GM19328 (cell line): ENCODE data around the gene HOXB1.
"Not testable (repeated sequence)": the region's sequence is repeated elsewhere in the genome, so short reads cannot be mapped to it uniquely, and the experiment has no call there.

Source experiments
- ATAC-seq: cut with Tn5 transposase; IDR thresholded peaks from one replicate; pipeline ENCODE4 v1.9.1; 2021; ENCODE audit warnings: mild to moderate bottlenecking, moderate library complexity; ENCODE audit not compliant: unreplicated experiment

The HOXB1 gene

DNA sequence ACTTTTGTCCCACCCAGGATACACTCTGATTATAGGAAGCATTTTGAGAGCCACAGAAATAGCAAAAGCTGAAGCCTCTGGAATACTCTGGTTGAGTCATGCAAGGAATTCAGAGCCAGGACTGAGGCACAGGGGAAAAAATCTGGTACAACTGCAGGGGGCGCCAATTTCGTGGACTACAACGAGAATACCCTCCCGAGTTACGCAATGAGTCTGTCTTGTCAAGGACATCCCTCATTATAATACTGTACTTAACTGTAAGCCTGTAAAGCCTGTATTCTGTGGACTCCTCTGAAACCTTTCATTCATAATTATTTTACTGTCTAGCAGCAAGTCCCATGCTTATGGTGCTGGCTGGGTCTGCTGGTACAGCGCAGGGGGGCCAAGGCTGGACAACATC, 7.8 kb downstream of the HOXB1 start:
- no peak for ATAC-seq

DNA sequence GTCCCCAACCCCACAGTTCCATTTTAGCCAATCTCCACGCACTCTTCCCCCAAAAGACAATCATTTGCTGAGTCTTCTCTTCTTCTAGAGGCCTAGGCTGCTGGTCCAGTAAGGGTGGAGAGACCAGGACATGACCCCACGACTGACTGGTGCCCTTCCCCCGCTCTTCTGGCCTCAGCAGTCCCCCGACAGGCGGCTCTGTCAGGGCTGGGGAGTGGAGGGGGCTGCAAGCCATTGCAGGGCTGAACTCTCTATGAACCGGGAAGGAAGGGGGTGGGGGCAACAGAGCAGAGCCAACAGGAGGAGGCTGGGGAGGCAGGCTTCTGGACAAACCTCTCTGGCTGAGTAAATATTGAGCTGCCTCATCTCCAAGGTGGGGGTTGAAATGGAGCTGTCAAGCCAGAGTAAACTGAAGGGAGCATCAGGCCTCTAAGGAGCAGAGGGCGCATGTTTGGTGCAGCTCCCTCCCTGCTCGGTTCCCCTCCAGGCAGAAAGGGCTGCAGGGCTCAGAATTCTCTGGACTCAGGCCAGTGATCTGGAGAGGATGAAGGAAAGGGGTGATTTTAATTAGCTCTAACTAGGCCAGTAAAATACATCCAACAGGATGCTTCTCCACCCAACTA, 8.7 kb downstream of the HOXB1 start:
- no peak for ATAC-seq

DNA sequence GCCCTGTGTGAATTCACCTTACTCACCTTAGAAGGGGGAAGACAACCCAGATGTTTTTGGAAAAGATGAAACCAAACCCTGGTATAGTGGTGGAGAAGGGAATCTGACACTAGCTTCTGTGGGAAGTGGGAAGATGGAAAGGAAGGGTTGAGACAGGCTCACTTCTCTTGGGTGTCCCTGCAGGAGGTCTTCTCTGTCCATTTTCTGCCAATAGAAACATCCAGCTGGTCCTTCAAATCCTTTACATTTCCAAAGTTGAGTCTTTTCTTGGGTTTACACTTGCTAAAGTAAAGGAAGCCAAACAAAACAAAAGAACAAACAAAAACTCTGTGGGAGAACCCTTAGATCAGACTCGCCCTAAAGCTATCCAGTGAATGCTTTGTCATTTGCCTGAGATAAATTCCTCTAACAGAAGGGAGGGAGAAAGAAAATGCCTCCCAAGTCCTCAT, 10.2 kb downstream of the HOXB1 start:
- no peak for ATAC-seq

DNA sequence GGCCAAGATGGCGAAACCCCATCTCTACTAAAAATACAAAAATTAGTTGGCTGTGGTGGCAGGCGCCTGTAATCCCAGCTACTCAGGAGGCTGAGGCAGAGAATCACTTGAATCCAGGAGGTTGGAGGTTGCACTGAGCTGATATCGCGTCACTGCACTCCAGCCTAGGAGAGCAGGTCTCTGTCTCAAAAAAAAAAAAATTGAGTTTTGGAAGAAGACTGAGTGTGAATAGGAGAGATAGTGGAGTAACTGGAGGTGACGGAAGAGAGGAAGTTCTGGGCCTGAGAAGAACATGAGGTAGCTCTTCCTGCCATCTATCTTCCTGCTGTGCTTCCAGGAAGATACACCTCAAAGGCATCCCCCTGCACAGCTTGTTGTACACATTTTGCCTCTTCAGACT, 11.4 kb downstream of the HOXB1 start:
- no peak for ATAC-seq

DNA sequence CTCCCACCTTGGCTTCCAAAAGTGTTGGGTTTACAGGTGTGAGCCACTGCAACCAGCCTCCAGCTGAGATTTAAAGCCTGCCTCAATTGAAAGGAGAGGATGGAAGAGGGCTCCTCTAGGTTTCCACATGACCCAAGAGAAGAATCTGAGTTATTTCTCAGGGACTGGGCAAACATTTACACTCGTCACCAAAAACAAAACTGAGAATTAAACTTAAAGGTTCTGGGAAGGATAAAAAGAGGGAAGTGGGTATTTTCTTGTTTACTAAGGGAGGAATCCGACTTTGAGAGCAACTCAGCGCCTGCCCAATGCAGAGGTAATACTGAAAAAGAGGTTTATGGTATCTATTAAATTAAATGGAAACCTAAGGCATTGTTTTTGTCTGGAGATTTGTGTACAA, 13.3 kb downstream of the HOXB1 start:
- no peak for ATAC-seq

DNA sequence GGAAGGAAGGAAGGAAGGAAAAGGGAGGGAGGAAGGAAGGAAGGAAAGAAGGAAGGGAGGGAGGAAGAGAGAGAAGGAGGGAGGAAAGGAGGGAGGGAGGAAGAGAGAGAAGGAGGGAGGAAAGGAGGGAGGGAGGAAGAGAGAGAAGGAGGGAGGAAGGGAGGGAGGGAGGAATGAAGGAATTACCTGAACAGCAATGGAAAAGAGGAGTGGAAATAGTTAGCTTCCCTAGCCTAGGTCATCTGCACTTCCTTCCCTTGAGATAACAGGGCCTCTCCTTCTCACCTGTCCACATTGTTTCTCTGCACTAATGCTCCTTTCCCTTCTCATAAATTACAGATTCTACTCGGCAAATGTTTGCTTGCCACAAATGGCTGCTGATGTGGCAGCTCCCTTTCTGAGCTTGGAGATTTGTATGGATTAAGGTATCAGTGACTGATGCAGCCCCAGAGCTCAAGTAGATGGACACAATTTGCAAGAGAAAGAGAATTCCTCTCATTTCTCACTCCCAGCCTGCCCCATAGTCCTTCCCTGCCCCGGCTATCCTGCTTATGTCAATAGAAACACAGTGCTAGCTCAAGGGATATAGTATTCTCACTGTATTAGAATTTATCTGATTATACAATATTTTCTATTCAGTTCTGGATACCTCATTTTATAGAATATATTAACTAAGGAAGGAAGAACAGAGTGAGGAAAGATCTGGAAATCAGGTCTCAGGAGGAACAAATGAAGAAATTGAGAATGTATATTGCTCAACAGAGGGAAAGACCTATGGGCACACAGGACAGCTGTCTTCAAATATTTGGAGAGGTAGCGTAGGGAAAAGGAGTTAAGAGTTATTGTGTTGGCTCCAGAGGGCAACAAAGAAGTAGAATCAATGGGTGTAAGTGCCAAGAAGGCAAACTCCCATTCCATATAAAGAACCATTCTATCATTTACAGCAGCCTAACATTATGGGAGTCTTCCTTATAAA, 14.6 kb downstream of the HOXB1 start:
- no peak for ATAC-seq

DNA sequence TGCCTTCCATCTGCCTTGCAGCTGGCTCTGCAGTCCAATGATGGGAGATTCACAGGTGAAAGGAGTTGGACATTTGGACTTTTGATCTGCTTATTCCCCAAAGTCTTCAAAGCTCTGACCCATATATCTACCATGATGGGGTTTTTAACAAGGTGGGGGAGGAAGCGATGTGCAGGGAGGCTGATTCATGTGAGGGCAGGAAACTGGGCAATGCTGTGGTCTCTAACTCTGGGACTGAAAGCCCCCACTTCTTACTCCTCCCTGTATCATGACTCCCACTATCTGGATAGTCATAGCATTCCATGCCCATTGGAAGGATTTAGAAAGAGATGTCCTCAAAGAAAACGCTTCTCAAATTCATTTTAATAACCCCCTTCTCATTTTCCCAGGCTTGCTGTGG, 16.3 kb downstream of the HOXB1 start:
- no peak for ATAC-seq

DNA sequence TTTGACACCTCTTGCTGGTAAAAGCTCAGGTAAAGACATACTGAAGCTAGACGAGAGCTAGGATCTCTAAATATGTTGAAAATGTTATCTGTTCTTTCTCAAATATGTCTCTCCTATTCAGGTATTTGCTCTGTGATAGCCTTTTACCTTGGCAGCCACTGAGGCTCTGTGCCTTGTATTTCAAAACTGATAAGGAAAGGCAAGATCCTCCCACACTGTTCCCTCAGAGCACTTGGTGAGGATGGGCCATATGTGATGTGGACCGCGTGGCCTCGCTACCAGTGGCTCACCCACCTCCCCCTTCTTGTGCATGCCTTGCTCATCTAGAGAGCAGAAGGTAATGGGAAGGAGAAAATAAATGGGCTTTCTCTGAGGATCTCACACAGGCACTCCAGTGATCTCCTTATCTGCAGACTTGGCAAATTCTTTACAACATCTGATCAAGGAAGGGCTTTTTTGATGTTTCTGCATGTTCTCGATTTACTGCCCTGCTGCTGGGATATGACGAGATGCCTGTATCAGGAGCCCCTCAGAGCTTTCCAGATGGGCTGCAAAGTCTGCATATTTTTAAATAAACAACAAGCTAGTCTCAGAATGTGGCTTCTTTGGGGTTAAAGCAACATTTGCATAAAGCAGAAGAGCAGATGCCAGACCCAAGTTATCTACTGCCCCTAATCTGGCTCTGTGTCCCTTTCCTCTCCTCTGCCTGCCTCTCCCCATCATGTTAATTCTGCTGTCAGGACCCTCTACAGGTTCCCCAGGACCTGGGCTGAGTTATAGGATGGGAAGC, 16.9 kb downstream of the HOXB1 start:
- no peak for ATAC-seq

DNA sequence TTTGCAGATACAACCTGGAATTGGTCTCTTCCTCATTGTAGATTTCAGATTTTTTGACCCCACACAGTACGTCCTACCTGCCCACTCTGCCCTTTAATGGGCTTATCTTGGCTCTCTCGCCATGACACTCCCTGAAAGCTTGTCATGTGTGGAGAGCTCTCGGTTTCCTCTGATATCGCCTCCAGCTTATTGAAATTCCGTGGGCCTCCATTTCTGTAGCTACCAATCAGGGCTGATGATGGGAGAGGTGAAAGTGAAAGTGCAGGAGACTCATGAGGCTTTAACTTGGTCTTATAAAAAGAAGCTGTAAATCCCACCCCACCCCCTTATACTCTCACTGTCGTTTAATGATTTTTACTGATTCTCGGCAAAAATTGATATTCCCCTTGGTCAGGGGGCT, 17.7 kb downstream of the HOXB1 start:
- no peak for ATAC-seq

DNA sequence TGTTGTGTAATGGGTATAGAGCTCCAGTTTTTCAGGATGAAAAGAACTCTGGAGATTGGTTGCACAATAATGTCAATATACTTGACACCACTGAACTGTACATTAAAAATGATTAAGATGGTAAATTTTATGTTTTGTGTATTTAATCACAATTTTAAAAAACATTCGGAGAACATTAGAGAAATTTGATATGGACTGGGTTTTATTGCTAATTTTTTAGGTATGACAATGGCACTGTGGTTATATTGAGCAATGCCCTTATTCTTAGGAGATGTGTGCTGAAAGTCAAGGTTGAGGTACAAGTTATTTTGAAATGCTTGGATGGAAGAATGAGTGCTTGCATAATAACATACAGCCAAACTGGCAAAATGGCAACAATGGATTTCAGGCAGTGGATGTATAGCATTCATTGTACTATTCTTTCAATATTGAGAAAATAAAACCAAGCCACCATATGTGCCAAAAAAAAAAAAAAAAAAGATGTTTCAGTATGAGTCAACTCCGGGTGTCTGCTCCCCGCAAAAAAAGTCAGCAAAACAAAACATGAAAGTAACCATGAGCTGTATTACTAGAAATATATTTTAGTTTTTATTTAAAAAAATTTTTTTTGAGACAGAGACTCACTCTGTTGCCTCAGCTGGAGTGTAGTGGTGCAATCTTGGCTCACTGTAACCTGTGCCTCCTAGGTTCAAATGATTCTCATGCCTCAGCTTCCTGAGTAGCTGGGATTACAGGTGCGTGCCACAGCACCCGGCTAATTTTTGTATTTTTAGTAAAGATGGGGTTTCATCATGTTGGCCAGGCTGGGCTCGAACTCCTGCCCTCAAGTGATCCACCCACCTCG, 19.8 kb downstream of the HOXB1 start:
- ATAC-seq: no peak

DNA sequence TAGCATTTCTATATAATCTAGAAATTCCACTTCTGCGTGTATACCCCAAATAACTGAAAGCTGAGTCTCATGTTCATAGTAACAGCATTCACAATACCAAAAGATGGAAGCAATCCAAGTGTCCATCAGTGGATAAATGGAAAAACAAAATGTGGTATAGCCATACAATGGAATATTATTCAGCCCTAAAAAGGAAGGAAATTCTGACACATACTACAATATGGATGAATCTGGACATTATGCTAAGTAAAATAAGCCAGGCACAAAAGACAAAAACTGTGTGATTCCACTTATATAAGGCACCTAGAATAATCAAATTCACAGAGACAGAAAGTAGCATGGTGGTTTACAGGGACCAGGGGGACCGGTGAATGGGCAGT, 20.4 kb downstream of the HOXB1 start:
- ATAC-seq: no peak

DNA sequence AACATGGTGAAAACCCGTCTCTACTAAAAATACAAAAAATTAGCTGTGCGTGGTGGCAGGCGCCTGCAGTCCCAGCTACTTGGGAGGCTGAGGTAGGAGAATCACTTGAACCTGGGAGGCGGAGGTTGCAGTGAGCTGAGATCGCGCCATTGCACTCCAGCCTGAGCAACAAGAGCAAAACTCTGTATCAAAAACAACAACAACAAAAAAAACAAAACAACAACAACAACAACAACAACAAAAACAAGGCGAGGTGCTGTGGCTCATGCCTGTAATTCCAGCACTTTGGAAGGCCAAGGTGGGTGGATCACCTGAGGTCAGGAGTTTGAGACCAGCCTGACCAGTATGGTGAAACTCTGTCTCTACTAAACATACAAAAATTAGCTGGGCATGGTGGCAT, 21.1 kb downstream of the HOXB1 start:
- not testable (repeated sequence) for ATAC-seq

DNA sequence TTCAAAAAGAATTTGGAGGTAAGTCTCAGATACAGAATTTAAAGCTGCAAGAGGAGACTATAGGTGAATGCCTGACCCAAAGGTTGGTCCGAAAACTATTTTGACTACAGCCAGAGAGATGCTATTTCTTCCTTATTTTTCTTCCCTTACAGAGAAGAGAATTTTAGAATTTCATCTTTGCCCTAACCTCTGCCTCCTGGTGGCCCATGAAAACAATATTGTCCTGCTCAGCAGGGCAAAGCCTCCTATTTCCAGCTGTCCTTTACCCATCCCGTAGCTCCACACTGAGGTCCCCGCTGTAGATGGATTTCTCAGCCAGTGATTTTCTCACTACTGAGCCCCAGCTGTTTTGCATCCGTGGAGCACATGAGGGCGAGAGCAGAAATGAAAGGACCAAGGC, 24.6 kb downstream of the HOXB1 start:
- no peak for ATAC-seq

DNA sequence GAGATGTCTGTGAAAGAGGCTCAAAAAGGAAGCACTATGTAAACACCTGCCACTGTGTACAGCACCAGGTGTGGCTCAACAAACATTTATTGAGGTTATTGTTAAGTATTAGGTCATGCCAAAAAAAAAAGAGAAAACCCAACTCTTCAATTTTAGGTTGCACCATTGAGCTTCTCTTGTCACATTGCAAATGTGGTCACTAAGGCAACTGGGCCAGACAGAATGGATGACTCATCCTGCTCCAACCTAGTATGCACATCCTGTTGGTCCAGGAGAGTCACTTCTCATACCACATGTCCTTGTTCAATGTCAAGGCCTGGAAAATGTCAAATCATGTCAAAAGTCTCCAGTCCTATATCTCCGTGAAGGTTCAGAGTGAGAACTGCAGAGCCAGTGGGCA, 25.0 kb downstream of the HOXB1 start:
- no peak for ATAC-seq

DNA sequence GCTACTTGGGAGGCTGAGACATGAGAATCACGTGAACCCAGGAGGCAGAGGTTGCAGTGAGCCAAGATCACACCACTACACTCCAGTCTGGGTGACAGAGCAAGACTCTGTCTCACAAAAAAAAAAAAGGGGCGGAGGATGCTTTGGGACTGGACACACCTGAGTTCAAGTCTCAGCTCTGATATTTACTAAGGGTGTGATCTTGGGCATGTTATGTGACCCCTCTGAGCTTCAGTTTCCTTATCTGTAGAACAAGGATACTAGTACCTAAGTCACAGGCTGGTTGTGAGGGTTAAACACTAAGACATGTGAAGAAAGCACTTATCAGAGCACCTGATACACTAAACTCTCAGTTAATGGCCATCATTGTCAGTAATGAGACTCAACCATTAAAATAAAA, 25.9 kb downstream of the HOXB1 start:
- no peak for ATAC-seq

DNA sequence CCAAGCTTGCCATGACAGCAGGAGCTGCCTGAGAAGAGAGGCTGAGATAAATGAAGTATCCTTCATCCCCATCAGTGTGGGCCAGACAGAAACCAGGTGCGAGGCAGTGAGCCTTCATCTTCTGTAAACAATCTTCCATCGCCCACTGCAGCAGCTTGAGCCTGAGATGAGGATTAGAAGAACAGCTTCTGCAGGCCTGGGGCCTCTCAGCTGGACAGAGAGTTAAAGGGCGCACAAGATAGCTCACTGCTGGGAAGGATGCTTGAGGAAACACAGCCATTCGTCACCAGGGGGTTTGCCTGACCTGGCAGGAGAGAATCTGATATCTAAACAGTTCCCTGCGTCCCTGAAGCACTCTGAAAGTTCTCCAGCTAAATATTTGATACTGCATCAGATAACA, 27.1 kb downstream of the HOXB1 start:
- no peak for ATAC-seq

DNA sequence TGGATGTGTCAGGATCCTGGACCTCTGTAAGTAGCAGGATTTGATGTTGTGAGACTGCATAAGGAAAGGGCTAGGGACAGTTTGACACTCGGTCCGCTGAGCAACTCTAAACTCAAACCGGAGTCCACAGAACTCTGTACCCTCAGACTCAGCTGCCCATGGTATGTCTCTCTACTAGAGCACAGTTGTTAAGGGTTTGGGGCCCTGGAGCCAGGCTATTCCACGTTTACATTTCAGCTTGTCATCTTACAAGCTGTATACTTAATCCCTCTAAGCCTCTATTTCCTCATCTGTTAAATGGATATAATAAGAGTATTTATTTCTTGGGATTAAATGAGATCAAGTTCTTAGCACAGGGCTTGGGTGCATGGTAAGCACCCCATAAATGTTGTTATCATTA, 27.9 kb downstream of the HOXB1 start:
- ATAC-seq: no peak

DNA sequence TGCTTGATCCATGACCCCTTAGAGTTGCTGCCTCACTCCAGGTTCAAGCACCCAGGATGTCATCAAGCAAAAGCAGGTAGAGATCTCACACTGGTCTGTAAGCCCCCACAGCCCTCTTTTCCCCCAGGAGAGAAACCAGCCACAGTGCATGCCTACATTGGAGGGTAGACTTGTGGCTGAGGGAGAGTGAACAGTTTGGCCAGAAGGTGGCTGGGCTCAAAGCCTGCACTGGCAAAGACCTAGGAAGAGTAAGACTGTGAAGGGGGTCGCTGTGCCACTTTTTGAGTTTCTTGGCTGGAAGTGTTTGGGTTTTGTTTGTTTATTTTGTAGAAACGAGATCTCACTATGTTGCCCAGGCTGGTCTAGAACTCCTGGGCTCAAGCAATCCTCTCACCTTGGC, 28.5 kb downstream of the HOXB1 start:
- ATAC-seq: no peak

DNA sequence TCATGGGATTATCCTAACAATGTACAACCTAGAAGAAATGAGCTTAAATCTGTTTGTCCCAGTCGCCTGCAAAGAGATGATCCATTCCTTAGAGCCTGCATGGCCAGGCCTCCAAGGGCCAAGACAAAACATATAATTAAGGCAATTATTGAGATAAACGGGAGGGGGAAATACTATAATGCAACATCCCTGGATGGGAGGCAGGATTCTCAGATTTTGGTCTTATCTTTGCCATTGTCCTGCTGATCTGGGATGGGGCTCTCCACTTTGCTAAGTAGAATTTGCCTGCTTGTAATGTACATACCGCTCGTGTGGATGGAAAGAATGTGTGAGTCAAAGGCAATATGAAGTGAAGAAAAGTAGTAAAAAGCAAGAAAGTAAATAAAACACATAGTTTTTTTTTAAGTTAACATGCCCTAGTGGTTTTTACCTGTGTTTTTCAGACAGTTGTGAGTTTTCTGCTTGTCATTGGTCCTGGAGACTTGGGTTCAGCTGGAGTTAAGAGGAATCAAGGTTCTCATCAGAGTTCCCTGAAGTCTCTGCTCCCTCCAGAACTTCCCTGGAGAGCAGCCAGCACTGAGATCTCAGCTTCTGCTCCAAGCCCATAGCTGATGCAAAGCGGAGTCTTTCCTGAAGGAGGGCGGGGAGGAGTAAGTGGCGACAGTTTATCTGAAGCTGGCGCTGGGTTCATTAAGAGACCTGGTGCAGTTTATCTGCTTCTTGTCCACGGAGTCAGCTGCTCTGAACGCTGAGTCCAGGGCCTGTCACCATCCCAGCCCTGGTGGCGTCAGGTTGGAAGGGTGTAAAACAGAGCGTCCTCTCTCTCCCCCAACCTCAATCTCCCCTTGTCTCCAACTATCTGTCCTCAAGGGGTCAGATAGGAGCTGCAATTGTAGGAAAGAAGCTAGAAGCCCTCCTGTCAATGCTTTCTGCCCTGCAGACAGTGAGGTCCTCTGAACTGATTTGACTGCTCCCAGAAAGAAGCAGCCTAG, 30.1 kb downstream of the HOXB1 start:
- ATAC-seq: no peak
